Measurements from ENCODE around the gene C10orf90.
"Not testable (repeated sequence)": the region's sequence is repeated elsewhere in the genome, so short reads cannot be mapped to it uniquely, and the experiment has no call there.

Gene C10orf90

DNA sequence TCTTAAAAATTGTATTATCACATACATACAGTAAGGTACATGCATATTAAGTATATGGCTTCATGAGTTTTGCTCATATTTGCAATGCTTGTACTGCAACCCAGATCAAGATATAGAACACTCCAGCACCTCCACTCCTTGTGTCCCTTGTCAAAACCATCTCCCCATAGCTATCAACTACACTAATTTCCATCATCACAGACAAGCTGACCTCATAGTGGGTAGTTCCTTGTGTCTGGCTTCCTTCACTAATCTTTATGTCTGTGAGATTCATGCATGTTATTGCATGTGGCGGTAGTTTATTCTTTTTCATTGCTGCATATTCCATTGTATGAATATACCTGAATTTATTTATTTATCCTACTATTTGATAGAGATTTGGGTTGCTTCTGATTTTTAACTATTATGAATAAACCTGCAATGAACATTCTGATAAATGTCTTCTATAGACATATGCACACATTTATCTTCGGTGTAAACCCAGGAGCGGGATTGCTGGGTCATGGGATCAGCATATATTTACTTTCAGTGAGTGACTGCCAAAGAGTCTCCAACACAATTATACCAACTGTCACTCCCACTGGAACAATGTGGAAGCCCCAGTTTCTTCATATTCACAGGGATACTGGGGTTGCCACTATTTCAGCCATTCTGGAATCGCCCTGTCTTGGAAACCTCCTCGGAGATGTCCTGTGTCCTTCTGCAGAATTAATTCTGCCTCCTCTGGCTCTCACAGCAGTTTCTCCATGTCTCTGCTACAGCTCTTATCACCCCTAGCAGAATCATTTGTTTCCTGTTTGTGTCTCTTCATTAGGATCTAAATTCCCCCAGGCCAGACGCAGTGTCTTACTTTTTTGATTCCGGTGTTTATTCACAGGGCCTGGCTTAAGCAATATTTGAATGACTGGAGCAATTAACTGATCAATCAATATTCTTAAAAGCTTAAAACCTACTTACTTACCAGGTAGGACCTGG is 267.5 kb downstream of the C10orf90 start:
- DNase-seq (ENCODE audit: low read depth, low spot score) = no peak

DNA sequence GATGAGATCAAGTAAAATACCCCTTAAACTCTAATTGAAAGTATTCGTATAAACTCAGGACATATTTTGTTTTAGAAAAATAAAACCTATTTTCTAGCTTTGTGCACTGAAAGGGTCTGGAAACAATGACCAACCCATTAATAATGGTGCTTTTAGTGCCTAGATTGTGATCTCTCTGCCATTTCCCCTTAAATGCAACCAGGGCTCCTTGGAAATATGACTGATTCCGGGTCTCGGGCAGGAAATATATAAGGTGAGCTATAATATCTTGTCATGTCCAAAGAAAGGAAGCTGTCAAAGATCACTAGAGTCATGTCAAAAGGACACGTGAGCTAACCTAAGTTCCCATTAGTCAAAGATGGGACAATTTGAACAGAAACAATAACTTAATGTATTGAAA is 269.9 kb downstream of the C10orf90 start:
- H3K27ac ChIP-seq = no peak overlapping the region
- no peak for DNase-seq (ENCODE audit: low read depth, low spot score)

More for the DNA sequence above, 267.5 kb downstream of the C10orf90 start:
- H3K27ac ChIP-seq = no peak overlapping the region

DNA sequence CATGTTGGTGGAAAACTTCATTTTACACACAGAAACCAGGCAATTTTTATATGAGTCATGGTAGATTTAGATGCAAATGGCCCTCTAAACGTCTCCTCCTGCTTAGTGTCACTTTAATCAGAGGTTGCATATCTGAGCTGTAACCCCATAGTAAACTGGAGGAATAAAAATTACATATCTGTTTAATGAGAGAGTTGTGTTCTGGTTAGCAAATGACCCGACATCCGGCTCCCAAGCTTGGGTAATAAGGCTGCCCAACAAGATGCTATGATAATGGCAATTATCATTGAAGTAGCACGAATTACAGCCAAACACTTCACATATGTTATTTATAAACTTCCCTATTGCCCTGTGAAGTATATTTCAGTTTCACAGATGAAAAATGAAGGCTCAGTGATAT is 271.6 kb downstream of the C10orf90 start:
- no peak overlapping the region for H3K27ac ChIP-seq
- no peak for DNase-seq (ENCODE audit: low read depth, low spot score)

DNA sequence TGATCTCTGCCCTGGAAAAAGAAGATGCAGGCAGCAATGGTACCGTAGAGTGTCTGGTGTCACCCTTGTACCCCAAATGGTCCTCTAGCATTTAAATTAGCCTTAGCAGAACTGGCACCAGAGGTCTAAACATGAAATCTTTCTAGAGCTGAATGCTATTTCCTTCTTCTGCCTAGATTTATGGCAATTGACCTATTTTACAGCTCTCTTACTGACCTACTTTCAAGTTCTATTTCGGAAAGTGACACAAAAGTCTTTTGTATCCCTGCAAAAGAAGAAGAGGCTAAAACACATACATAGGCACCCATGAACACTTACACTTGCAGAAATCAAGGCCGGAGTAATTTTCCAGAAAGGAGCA is 272.1 kb downstream of the C10orf90 start:
- no peak overlapping the region for H3K27ac ChIP-seq
- DNase-seq (ENCODE audit: low read depth, low spot score) = no peak

DNA sequence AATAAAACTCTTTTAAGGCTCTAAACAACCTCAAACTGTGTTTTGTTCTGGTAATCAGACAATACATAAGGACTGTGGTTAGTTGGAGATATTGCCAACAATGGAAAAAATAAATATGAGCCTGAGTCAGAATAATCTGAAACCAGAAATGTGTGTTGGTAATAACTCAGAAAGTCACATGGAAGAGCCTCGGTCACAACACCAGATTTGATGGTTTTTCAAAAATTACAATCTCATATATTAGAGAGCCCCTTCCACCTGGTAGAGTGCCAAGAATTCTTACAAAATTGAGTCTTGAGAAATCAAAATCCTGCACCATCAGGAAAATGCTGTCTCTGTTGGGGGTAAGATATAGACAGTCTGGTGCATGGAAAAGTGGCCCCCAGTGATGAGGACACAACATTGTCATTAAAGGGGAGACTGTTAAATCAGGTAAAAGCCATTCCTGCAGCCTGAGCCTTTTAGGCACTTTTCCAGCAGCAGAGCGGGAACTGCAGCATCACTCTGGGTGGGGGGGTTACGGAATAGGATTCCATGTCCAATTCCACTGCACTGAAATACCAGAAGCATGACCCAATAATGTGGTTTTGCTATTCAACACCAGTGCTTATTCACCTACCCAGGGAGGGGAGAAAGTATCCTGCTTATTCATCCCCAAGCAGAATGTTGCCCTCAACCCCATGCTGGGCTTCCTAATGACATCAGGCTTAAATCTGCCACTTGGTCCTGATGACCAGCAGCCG is 272.7 kb downstream of the C10orf90 start:
- peak; percentile 68 for DNase-seq (ENCODE audit: low read depth, low spot score)
- no peak overlapping the region for H3K27ac ChIP-seq

DNA sequence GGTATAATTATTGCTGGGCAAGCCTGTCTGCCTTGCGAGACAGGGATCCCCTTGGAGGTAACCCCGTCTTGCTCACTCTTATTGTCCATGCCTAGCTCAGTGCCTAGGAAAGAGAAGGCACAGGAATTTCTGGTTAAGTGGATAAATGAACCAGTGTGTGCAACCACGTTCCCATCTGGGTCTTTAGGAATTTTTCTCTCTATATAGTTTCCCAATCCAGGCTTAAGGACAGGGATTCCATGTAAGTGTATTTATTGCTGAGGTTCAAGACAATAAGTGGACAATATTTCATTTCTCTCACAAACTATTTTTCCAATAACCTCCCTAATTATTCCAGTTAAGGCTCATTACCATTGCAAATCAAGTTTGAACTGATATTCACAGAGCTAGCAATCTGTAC is 273.3 kb downstream of the C10orf90 start:
- no peak for DNase-seq (ENCODE audit: low read depth, low spot score)
- no peak overlapping the region for H3K27ac ChIP-seq

DNA sequence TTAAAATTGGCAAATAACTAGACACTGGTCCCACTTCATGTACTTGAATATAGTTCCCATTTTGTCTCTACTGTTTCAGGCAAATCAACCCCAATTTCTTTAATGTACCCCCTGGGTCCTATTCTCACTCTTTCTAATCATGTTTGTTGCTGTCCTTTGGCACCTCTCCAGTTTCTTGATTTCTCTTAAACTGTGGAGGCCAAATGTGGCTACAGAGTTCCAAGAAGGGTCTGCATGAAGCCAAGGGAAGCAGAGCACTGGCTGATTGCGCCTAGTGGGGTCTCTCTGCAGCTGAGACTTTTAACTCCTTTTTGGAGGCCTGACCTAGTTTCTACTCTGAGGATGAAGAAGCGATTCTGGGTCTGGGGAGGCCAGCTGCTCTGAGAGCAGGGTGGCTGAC is 275.5 kb downstream of the C10orf90 start:
- DNase-seq (ENCODE audit: low read depth, low spot score) = no peak
- H3K27ac ChIP-seq = no peak overlapping the region

DNA sequence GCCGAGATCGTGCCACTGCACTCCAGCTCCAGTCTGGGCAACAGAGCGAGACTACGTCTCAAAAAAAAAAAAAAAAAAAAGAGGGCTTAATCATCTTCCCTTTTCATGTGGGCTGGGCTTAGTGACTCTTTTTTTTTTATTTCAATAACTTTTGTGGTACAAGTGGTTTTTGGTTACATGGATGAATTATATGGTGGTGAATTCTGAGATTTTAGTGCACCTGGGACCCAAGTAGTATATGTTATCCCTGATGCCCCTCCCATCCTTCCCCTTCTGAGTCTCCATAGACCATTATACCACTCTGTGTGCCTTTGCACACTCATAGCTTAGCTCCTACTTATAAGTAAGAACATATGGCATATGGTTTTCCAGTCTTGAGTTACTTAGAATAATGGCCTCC is 277.4 kb downstream of the C10orf90 start:
- DNase-seq (ENCODE audit: low read depth, low spot score) = no peak
- no peak overlapping the region for H3K27ac ChIP-seq

DNA sequence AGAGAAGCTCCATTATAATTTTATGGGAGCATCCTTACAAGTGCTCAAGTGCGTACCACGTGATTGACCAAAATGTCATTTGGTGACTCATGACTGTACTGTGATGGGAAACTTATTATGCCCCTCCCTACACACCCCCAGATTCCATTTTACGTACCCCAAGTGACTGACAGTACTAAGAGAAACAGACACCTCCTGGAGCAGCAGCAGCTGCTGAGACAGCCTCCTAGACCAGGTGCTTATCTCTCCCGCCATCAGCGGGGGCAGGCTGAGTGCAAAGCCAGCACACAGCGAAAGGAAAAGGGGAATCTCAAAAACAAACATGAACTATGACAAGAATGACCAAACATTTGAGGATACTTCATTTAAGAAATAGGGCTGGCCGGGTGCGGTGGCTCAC is 278.0 kb downstream of the C10orf90 start:
- no peak for DNase-seq (ENCODE audit: low read depth, low spot score)
- H3K27ac ChIP-seq = no peak overlapping the region

DNA sequence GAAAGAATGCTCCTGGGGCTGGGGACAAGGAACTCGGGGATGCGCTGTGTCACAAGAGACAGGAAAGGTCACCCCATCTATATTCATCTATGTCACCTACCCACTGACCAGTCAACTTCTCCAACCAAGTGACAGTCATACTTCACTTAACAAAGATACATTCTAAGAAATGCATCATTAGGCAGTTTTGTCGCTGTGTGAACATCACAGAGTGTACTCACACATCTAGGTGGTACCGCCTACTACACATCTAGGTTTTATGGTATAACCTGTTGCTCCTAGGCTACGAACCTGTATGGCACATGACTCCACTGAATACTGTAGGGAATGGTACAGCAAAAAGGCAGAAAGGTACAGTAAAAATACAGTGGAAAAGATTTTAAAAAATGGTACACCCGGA is 278.4 kb downstream of the C10orf90 start:
- no peak overlapping the region for H3K27ac ChIP-seq
- no peak for DNase-seq (ENCODE audit: low read depth, low spot score)

DNA sequence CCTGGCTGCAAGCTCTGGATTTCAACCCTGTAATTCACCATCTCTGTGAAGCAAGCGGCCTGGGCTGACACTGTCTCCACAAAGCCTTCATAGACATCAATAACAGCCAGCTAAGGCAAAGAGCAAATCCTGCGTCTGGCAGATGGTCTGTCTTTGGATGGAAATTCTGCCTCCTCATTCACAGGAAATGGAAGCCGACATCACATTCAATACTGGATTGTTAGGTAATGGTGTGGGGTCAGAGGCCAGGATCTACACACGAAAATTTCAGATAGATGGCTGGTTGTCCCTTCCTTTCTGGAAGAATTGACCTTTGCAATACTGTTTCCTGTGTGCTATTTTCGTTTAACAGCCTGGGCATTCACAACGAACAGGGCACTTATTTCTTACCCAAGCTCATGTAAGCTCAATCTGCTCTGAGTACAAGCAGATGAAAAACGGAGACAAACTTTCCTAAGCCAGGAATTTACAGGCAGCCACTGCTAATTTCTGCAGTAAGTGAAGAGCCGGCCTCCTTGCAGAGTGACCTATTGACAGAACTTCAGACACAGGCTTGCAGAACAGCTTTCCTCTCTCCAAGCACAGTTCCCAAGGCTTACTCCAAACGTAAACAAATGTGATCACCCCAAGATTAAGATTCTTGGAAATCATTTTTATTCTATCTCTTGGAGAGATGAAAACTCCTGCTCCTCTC is 279.2 kb downstream of the C10orf90 start:
- no peak for DNase-seq (ENCODE audit: low read depth, low spot score)

DNA sequence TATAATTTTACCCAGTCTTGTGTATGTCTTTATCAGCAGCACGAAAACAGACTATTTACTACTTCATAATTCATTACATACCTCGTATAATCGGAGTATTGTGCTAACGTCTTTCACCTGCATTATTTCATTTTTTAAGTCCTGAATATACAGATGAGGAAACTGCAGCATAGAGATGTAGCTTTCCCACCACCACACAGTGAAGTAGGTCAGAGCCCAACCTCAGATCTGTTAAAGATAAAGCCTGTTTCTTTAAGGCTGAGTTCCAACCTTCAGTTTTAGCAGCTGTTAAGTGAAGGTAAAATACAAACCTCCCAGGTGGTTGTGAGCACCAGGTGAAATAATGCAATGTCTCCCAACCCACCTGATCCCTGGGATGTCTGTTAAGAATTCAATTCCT is 280.2 kb downstream of the C10orf90 start:
- no peak overlapping the region for H3K27ac ChIP-seq
- DNase-seq (ENCODE audit: low read depth, low spot score) = no peak

More for the DNA sequence above, 279.2 kb downstream of the C10orf90 start:
- H3K27ac ChIP-seq = no peak overlapping the region

DNA sequence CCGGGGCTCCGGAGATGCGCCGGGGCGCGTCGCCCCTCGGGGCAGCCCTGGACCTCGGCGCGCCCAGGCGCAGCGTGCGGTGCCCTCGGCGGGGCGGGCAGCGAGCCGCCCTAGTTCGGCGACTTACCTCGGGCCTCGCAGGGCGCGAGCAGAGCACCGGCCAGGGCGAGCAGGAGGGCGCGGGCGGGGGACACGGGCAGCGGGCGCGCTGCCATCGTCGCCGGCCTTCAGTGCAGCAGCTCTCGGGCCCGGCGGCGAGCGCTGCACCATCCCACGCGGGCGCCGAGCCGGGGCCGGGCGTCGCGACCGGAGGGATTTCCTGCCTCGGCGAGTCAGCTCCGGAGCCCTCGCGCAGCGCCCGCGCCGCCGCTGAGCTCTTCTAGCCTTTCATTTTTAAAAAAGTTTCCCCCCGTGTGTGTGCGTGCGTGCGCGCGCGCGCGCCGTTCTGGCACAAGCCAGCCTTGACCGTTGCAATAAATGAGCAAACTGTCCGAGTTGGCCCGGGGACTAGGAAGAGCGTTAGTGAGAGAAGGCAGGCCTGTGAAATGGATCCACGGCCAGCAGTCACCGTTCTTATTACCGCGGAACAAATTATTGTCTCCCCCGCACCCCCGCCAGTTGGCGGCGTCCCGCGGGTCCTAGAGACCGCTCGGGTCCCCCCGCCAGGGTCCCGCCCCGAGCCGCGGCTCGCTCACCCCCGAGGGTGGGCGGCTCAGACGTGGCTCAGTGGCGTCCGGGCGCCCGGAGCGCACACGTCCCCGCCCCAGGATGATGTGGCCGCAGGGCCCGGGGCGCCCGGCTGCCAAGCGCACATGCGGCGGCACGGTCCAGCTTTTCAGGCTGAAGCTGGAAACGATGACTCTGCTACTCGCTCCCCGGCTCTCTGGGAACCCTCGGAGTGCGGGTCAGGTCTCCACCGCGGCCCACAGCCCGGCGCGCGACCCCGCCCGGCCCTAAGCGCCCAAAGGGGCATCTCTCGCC is 282.3 kb downstream of the C10orf90 start, which contains the start of gene ADAM12:
Gene ADAM12 (minus strand): TSS at position 547 of the 981 bp plus-strand sequence. CDS start 332 bp downstream, at position 215.
- DNase-seq (ENCODE audit: low read depth, low spot score) = no peak
- no peak within 1 kb of the TSS for H3K27ac ChIP-seq

DNA sequence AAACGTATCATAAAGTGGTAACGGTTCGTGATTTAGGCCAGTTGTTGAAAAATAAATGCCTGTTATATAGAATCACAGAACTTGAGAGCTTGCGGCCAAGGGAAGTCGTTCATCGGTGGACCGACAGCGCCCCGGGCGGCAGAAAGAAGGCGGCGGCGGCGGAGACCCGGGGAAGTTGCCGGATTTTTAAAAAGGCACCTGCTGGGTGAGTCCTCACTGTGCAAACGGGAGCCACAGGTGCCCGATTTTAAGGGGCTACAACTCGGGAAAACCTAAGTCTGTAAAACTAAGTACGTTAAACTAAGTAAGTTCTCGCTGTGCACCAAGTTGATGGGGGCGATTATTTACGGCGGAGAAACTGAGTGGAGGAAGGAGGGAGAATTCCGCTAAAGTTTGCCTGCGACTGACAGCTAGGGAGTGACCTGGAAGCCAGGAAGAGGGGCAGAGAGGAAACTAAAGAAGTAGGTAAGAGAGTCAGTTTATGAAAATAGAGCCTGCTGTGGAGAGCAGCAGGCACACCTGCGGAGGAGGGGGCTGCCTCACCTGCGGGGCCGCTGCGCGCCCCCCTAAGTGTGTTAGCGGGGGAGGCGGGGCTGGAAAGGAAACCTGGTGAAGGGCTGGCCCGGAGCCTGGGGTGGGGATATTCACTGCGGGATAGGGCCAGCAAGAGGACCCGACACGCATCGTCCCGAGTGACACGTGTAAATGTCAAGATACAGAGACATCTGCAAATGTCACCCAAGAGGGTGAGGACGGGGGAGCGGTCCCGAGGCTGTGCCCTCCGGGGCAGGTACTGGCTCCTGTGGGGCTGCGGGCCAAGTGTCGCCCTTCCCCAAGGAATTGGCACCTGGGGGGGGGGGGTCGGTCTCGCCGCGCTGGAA is 283.2 kb downstream of the C10orf90 start:
- no peak for DNase-seq (ENCODE audit: low read depth, low spot score)
- no peak overlapping the region for H3K27ac ChIP-seq

DNA sequence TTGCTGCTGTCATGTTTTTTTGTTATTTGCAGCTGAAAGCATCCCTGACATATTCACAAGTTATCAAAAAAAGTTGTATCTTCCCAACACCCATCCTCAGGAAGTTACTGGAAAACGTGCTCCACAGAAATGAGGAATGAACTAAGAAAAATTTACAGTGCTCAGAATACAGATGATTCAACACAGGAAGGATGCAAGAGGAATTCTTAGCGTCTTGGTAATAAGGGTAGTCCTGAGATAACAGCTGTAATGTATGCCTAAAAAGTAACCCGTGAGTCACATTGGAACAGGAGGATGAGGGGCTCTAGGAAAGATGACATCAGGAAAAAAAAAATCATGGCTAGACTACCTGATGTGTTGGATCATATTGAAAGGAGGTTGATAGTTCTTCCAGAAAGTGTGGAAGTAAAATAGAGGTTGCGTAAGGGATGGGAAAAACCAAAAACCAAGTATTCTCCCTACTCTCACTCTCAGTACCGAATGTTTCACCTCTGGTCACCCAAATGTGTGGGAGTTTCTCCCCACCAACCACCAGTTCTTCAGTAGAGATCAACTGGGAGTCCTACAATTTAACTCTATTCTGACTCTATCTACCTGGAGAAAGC is 286.1 kb downstream of the C10orf90 start:
- DNase-seq (ENCODE audit: low read depth, low spot score) = no peak
- no peak overlapping the region for H3K27ac ChIP-seq

DNA sequence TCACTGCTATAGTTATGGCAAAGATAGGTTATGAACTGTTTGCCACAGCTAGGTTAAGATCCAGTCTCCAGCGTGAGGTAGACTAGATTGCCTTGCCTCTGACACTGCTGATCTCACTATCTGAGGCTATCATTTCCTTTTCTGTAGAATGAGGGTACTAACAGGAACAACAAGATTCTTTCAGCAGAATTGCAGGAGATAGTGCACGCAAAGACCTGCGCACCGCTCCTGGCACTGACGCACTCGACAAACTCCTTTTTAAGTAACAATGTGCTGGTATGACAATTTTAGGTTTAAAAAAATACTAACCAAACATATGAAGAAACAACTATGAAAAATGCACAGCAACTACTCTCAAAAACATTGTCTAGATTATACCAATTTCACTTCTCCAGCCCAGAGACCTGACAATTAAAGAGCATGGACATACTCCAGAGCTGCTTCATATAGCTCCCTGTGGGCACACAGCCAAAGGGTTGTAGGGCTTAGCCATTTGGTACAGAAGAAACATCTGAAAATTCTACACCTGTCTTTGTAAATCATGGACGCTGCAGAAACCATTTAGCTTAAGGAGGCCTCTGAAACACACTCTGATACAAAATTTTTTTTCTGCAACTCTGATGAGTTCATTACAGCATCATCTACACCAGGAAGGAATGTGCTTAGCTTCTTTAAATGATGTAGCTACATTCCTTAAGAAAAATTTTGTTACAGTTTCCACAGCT is 290.0 kb downstream of the C10orf90 start:
- no peak for DNase-seq (ENCODE audit: low read depth, low spot score)
- no peak overlapping the region for H3K27ac ChIP-seq

DNA sequence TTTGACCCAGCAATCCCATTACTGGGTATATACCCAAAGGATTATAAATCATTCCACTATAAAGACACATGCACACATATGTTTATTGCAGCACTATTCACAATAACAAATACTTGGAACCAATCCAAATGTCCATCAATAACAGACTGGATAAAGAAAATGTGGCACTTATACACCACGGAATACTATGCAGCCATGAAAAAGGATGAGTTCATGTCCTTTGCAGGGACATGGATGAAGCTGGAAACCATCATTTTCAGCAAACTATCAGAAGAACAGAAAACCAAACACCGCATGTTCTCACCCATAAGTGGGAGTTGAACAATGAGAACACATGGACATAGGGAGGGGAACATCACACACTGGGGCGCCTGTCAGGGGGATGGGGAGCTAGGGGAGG is 291.3 kb downstream of the C10orf90 start:
- H3K27ac ChIP-seq; DNase-seq (ENCODE audit: low read depth, low spot score): not testable (repeated sequence)

DNA sequence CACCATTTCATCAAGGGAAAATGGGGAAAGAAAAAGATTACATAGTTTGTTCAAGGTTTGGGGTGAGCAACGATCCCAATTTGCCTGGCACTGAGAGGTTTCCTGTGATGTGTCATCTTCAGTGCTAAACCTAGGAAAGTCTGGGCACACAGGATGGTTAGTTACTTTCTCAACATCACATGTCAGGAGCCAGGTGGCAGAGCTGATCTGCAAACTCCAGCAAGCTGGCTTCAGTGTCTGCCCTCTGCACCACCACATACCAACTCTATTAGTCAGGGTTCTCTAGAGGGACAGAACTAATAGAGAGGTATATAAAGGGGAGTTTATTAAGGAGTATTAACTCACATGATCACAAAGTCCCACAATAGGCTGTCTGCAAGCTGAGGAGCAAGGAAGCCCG is 293.5 kb downstream of the C10orf90 start:
- no peak overlapping the region for H3K27ac ChIP-seq
- DNase-seq (ENCODE audit: low read depth, low spot score) = peak; percentile 8
